ENCODE results near the gene DLG2.

The DLG2 gene

DNA sequence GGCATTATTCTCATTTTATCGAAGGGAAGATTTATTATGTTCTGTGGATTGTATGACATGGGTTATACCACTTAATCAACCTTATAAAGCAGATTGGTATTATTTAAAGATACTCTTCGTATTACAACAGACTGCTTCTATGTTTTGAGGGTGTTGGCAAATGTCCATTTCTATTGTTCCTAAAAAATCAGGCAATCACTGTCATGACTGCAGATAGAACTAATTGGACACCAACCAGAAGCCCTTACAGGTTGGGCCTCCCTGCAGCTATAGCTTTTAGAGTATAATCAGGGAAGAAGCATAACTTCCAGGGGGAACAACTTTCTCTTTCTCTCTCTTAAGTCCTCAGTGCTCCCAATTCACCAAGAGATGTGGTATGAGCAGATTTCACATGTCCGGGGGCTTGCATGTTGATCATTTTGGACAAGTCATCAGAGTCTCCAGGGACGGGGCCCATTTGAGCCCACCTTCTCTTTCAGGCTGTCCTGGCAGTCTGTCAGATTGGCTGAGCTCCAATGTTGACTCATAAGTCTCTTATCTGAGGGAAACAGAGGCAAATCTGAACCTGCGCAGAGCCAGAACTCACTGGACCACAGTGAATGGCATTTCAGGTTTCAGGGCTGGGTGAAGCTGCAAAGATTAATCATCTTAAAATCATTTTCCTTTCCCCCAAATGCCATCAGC lies 2077.0 kb downstream of the DLG2 start:
- Histone ChIP-seq H4K20me1 (ENCODE audit: insufficient read depth, low read length) (no peaks in the 10 kb centered on the region), H3K27ac (ENCODE audit: low read length) (no peak overlapping the region), H3K27me3 (replicated peaks; ENCODE audit: insufficient read depth, low read length) (no peaks in the 10 kb centered on the region), H3K9me3 (replicated peaks; ENCODE audit: insufficient read depth, low read length) (no peaks in the 10 kb centered on the region), H3K9me2 (replicated peaks; ENCODE audit: insufficient read depth, low read length) (no peaks in the 10 kb centered on the region), H3K36me3 (replicated peaks; ENCODE audit: insufficient read depth, low read length) (no peaks in the 10 kb centered on the region), H3K9ac (ENCODE audit: low read length) (no peak overlapping the region), H2AFZ (ENCODE audit: low read length) (no peak overlapping the region), H3F3A (ENCODE audit: insufficient read depth, low read length) (no peaks in the 10 kb centered on the region), H3K79me2 (ENCODE audit: low read length) (no peaks in the 10 kb centered on the region), H3K4me3 (ENCODE audit: low read length) (no peak overlapping the region), H3K4me2 (ENCODE audit: low read depth, low read length) (no peak overlapping the region), H3K4me1 (ENCODE audit: low read length) (no peaks in the 10 kb centered on the region)
- no peak for DNase-seq
- TF ChIP-seq, protein P1, sequence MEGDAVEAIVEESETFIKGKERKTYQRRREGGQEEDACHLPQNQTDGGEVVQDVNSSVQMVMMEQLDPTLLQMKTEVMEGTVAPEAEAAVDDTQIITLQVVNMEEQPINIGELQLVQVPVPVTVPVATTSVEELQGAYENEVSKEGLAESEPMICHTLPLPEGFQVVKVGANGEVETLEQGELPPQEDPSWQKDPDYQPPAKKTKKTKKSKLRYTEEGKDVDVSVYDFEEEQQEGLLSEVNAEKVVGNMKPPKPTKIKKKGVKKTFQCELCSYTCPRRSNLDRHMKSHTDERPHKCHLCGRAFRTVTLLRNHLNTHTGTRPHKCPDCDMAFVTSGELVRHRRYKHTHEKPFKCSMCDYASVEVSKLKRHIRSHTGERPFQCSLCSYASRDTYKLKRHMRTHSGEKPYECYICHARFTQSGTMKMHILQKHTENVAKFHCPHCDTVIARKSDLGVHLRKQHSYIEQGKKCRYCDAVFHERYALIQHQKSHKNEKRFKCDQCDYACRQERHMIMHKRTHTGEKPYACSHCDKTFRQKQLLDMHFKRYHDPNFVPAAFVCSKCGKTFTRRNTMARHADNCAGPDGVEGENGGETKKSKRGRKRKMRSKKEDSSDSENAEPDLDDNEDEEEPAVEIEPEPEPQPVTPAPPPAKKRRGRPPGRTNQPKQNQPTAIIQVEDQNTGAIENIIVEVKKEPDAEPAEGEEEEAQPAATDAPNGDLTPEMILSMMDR (IDR thresholded peaks at IDR 0.05; ENCODE audit: low read length): no peak
- TF ChIP-seq EZH2 (optimal IDR thresholded peaks at IDR 0.05; ENCODE audit: low read depth, low read length) (no peak), EZH2phosphoT487 (IDR thresholded peaks at IDR 0.05; ENCODE audit: low read length) (no peak)

DNA sequence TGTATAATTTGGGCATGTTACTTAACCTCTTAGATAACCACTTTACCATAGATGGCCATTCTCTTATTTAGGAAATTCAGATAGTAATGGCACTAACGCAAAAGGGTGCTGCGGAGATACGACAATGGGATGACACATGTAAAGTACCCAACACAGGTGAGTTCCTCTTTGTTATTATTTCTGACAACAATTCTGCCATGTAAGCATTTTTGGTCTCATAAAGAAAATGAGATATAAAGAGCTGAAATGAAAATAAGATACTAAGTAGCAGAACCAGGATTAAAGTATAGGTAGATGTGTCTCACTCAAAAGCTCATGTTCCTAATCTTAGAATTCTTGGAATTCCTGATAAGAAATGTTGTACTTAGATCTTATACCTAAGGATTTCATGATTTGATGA lies 2080.8 kb downstream of the DLG2 start:
- no peaks in the 10 kb centered on the region for H3K4me1 ChIP-seq (ENCODE audit: low read length)
- H3K27ac ChIP-seq (ENCODE audit: low read length): no peak overlapping the region
- no peaks in the 10 kb centered on the region for H3K79me2 ChIP-seq (ENCODE audit: low read length)
- H4K20me1 ChIP-seq (ENCODE audit: insufficient read depth, low read length): no peaks in the 10 kb centered on the region
- no peaks in the 10 kb centered on the region for H3K27me3 ChIP-seq (replicated peaks; ENCODE audit: insufficient read depth, low read length)
- H3K36me3 ChIP-seq (replicated peaks; ENCODE audit: insufficient read depth, low read length): no peaks in the 10 kb centered on the region
- no peak overlapping the region for H3K4me3 ChIP-seq (ENCODE audit: low read length)
- H3F3A ChIP-seq (ENCODE audit: insufficient read depth, low read length): no peaks in the 10 kb centered on the region
- TF ChIP-seq EZH2 (optimal IDR thresholded peaks at IDR 0.05; ENCODE audit: low read depth, low read length) (no peak), EZH2phosphoT487 (IDR thresholded peaks at IDR 0.05; ENCODE audit: low read length) (no peak)
- TF ChIP-seq, protein P1 (IDR thresholded peaks at IDR 0.05; ENCODE audit: low read length): no peak
- H3K4me2 ChIP-seq (ENCODE audit: low read depth, low read length): no peak overlapping the region
- no peak for DNase-seq
- no peaks in the 10 kb centered on the region for H3K9me3 ChIP-seq (replicated peaks; ENCODE audit: insufficient read depth, low read length)
- H2AFZ ChIP-seq (ENCODE audit: low read length): no peak overlapping the region
- no peak overlapping the region for H3K9ac ChIP-seq (ENCODE audit: low read length)
- no peaks in the 10 kb centered on the region for H3K9me2 ChIP-seq (replicated peaks; ENCODE audit: insufficient read depth, low read length)

DNA sequence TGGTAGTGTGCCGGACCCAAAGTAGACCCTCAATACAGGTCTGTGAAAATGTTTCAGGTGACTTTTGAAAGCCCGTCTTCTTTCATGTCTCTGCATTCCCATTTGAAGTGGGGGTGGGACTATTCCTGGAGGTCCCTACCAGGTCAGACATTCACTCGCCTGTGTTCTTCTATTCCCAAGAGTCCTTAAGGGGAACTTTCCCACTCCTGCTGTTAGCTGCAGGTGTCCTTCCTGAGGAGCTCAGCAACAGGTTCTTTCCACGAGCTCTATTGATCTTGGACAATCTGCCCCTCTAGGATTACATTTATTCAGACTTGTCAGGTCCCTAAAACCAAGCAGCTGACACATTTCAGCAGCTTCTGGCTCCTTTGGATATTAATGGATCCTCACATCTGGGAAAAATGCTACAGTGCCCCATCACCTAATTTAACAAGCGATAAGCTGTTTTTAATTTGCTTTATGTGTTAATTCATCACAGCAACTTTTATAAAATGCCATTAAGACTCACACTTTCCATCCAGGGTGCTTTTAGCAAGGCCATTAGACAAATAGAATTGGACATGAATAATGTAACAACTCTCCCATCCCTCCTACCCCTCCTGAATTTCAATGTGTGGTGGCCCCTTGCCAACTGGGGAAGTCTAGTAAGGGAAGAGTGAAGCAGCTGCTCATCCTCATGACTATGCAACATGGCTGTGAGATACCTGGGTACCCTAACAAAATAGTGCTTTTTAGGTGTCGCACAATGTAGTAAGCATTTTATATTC lies 2081.5 kb downstream of the DLG2 start:
- TF ChIP-seq, protein P1 (IDR thresholded peaks at IDR 0.05; ENCODE audit: low read length): no peak
- TF ChIP-seq EZH2 (optimal IDR thresholded peaks at IDR 0.05; ENCODE audit: low read depth, low read length) (no peak), EZH2phosphoT487 (IDR thresholded peaks at IDR 0.05; ENCODE audit: low read length) (no peak)
- no peaks in the 10 kb centered on the region for H3F3A ChIP-seq (ENCODE audit: insufficient read depth, low read length)
- H3K36me3 ChIP-seq (replicated peaks; ENCODE audit: insufficient read depth, low read length): no peaks in the 10 kb centered on the region
- H3K9me3 ChIP-seq (replicated peaks; ENCODE audit: insufficient read depth, low read length): no peaks in the 10 kb centered on the region
- no peaks in the 10 kb centered on the region for H3K27me3 ChIP-seq (replicated peaks; ENCODE audit: insufficient read depth, low read length)
- H3K9ac ChIP-seq (ENCODE audit: low read length): no peak overlapping the region
- H3K9me2 ChIP-seq (replicated peaks; ENCODE audit: insufficient read depth, low read length): no peaks in the 10 kb centered on the region
- no peaks in the 10 kb centered on the region for H3K79me2 ChIP-seq (ENCODE audit: low read length)
- no peak for DNase-seq
- H3K4me1 ChIP-seq (ENCODE audit: low read length): no peaks in the 10 kb centered on the region
- H4K20me1 ChIP-seq (ENCODE audit: insufficient read depth, low read length): no peaks in the 10 kb centered on the region
- no peak overlapping the region for H3K27ac ChIP-seq (ENCODE audit: low read length)
- H2AFZ ChIP-seq (ENCODE audit: low read length): no peak overlapping the region
- no peak overlapping the region for H3K4me2 ChIP-seq (ENCODE audit: low read depth, low read length)
- no peak overlapping the region for H3K4me3 ChIP-seq (ENCODE audit: low read length)

Measured in MM.1S (cell line).